Fibroblast of lung (primary cell): Measurements from ENCODE around the gene NLRP4. TPM values are rescaled to one million over a fixed set of nuclear protein-coding genes. Genes with fewer than 3 reads are reported as not detected.

Experiments
- DNase-seq, 2 donors: peaks; one replicate each; pipeline versions ENCODE4 v3.0.0 to v3.0.0-alpha.2; 2010; ENCODE audit warnings: low read depth in 2 of 2
- H2AFZ ChIP-seq: 2 replicates; pipeline ENCODE4 v1.5.1; 2012; ENCODE audit warnings: low read length, control low read depth, inconsistent platforms
- H3K27ac ChIP-seq: 2 replicates; pipeline ENCODE4 v1.5.1; 2011; ENCODE audit warnings: low read length, control low read depth; ENCODE audit not compliant: insufficient read depth
- H3K27me3 ChIP-seq: 2 replicates; pipeline ENCODE4 v1.5.1; 2011; ENCODE audit warnings: mild to moderate bottlenecking, low read length; ENCODE audit not compliant: control insufficient read depth, insufficient read depth
- H3K36me3 ChIP-seq: 2 replicates; pipeline ENCODE4 v1.5.1; 2011; ENCODE audit warnings: low read length; ENCODE audit not compliant: control insufficient read depth, insufficient read depth
- H3K4me1 ChIP-seq: 2 replicates; pipeline ENCODE4 v1.5.1; 2011; ENCODE audit warnings: low read length; ENCODE audit not compliant: control insufficient read depth, insufficient read depth; ENCODE audit errors: extremely low read depth
- H3K4me2 ChIP-seq: 2 replicates; pipeline ENCODE4 v1.5.1; 2011; ENCODE audit warnings: low read length, control low read depth; ENCODE audit not compliant: insufficient read depth; ENCODE audit errors: extremely low read depth
- H3K4me3 ChIP-seq, 4 experiments: fragments of 200-600 bp in 1 of 4; sonication (generic) in 1 of 4; replicated peaks in 1 of 4; 2 replicates each; pipeline ENCODE4 v1.5.1; 2011 to 2016; ENCODE audit warnings: low read length in 4 of 4, low read depth in 3 of 4, mild to moderate bottlenecking in 3 of 4, control low read depth in 2 of 4, inconsistent platforms in 1 of 4, mixed read lengths in 1 of 4; ENCODE audit not compliant: insufficient read depth in 1 of 4; ENCODE audit errors: control extremely low read depth in 1 of 4
- H3K79me2 ChIP-seq: 2 replicates; pipeline ENCODE4 v1.5.1; 2012; ENCODE audit warnings: mild to moderate bottlenecking, low read length, inconsistent platforms; ENCODE audit not compliant: control insufficient read depth, insufficient read depth
- H3K9ac ChIP-seq: 2 replicates; pipeline ENCODE4 v1.5.1; 2011; ENCODE audit warnings: mild to moderate bottlenecking, low read length, control low read depth; ENCODE audit not compliant: insufficient read depth
- H3K9me3 ChIP-seq: 2 replicates; pipeline ENCODE4 v1.5.1; 2012; ENCODE audit warnings: low read depth, low read length; ENCODE audit not compliant: control insufficient read depth, insufficient read depth
- H4K20me1 ChIP-seq: 2 replicates; pipeline ENCODE4 v1.5.1; 2011; ENCODE audit warnings: low read length; ENCODE audit not compliant: control insufficient read depth, insufficient read depth; ENCODE audit errors: extremely low read depth
- EZH2 ChIP-seq: IDR thresholded peaks from 2 replicates; pipeline ENCODE4 v1.5.1; 2012; ENCODE audit warnings: low read length, control low read depth, mild to moderate bottlenecking; ENCODE audit errors: missing control alignments
- polyA plus RNA-seq, 2 donors: library from polyadenylated mRNA; depleted of rRNA in 1 of 2; stranded (reverse) in 1 of 2; unstranded in 1 of 2; fragments of >200 nt; gene quantifications; 2 replicates each; pipeline ENCODE4 v1.2.1, GENCODE V29; 2011 to 2012; ENCODE audit warnings: missing spikeins in 1 of 2
- total RNA-seq: library from RNA; depleted of rRNA; stranded (reverse); fragments of >200 nt; gene quantifications from 2 replicates; pipeline ENCODE4 v1.2.1, GENCODE V29; 2014
- TF ChIP-seq, protein P1 (sequence below), 2 donors: IDR thresholded peaks in 1 of 2; conservative IDR thresholded peaks in 1 of 2; 1 replicate in 1 of 2; 2 replicates in 1 of 2; pipeline ENCODE4 v1.5.1; 2011 to 2012; ENCODE audit warnings: low read length in 2 of 2, control low read depth in 1 of 2, inconsistent platforms in 1 of 2, low read depth in 1 of 2, mild to moderate bottlenecking in 1 of 2

The NLRP4 gene
- total and polyA plus RNA-seq, 2 donors (not counting 1 experiment from before 2014, with no cell fraction given), result not detected

DNA sequence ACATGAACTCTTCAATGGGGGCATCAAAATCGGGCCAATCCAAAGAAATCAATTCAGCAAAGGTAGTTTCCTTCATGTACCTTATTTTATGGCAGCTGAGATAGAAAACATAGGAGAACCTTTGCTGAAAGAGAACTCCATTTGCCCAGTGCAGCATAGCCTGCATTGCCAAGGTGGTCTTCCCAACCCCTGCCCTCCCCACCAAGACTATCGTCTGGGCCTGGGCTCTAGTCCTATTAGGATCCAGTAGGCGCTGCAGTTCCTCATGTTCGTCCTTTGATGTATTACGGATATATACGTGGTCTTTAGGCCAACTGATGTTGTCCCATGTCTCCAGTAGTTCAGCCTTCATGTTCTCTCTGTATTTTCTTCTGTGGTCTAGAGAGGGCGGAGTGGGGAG, 76.6 kb downstream of the NLRP4 start:
- Histone ChIP-seq H3K4me1 (no peaks in the 10 kb centered on the region), H3K27ac (no peak overlapping the region), H3K36me3 (no peaks in the 10 kb centered on the region), H3K4me2 (no peak overlapping the region), H3K9me3 (no peaks in the 10 kb centered on the region), H3K9ac (no peak overlapping the region), H3K27me3 (no peaks in the 10 kb centered on the region), H2AFZ (no peak overlapping the region), H3K4me3 (no peak overlapping the region), H4K20me1 (no peaks in the 10 kb centered on the region), H3K79me2 (no peaks in the 10 kb centered on the region)
- no peak for TF ChIP-seq EZH2
- no peak for DNase-seq

DNA sequence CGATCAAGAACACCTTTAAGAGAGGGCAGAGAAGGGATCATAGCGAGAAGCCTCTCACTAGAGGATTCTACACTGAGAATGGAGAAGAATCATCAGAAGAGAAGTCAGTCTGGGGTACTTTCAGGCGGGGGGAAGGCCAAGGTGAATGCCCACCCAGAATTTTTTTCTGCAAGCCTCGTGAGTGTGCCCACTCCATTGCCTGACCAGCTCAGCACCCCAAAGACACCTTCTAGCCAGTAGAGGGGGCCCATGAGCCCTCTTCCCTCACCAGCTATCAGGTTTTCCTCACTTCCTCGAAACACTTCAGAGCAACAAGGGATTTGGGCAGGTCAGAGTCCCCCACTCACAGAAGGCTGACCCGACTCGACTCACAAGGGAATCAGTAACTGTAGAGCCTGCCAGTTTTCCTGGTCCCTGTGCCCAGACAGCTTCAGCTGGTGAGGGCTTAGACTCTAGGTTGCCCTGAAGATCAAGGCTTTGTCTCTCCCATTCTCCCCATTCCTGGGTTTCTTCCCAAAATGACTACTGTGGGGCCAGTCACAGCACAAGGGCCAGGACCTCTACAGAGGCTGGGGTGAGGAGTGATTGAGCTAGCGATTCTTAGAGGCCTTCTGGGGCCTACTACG, 77.4 kb downstream of the NLRP4 start:
- H3K4me3 ChIP-seq, result no peak overlapping the region
- H3K36me3 ChIP-seq, result no peaks in the 10 kb centered on the region
- no peak overlapping the region for H3K9ac ChIP-seq
- H3K27me3 ChIP-seq, result no peaks in the 10 kb centered on the region
- no peak overlapping the region for H3K27ac ChIP-seq
- H3K4me1 ChIP-seq, result no peaks in the 10 kb centered on the region
- TF ChIP-seq, protein P1, sequence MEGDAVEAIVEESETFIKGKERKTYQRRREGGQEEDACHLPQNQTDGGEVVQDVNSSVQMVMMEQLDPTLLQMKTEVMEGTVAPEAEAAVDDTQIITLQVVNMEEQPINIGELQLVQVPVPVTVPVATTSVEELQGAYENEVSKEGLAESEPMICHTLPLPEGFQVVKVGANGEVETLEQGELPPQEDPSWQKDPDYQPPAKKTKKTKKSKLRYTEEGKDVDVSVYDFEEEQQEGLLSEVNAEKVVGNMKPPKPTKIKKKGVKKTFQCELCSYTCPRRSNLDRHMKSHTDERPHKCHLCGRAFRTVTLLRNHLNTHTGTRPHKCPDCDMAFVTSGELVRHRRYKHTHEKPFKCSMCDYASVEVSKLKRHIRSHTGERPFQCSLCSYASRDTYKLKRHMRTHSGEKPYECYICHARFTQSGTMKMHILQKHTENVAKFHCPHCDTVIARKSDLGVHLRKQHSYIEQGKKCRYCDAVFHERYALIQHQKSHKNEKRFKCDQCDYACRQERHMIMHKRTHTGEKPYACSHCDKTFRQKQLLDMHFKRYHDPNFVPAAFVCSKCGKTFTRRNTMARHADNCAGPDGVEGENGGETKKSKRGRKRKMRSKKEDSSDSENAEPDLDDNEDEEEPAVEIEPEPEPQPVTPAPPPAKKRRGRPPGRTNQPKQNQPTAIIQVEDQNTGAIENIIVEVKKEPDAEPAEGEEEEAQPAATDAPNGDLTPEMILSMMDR (conservative IDR thresholded peaks at IDR 0.05 in 1 of 2, IDR thresholded peaks at IDR 0.05 in 1 of 2; ENCODE audit: low read depth in 1 of 2, low read length in 2 of 2), result no peak
- no peak for TF ChIP-seq EZH2
- H3K79me2 ChIP-seq, result no peaks in the 10 kb centered on the region
- no peak overlapping the region for H3K4me2 ChIP-seq
- no peak overlapping the region for H2AFZ ChIP-seq
- no peaks in the 10 kb centered on the region for H4K20me1 ChIP-seq
- H3K9me3 ChIP-seq, result no peaks in the 10 kb centered on the region
- no peak for DNase-seq

DNA sequence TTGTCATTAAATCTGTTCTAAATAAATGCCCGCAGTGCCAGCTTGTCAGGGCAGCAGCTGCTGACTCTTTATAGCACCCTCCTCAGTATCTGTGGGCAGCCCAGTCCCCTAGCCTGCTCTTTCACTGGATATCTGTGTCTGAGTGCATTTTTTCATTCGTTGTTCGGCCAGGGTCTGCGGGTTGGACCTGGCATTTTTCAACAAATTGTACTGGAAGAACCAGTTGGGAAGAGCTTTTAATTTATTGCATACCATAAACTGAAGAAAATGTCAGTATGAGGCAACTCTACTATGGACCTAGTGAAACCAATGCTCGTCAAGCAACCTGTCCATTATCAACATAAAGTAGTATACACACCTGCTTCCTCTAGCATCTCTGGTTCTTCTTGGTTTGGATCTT, 87.2 kb downstream of the NLRP4 start:
- H3K4me2 ChIP-seq, result no peak overlapping the region
- H3K36me3 ChIP-seq, result no peaks in the 10 kb centered on the region
- H3K4me3 ChIP-seq, result no peak overlapping the region
- H3K27ac ChIP-seq, result no peak overlapping the region
- H3K79me2 ChIP-seq, result no peaks in the 10 kb centered on the region
- H3K4me1 ChIP-seq, result no peaks in the 10 kb centered on the region
- no peak for DNase-seq
- no peaks in the 10 kb centered on the region for H4K20me1 ChIP-seq
- no peaks in the 10 kb centered on the region for H3K9me3 ChIP-seq
- H3K27me3 ChIP-seq, result no peaks in the 10 kb centered on the region
- no peak overlapping the region for H2AFZ ChIP-seq
- TF ChIP-seq EZH2, result no peak
- TF ChIP-seq, protein P1 (conservative IDR thresholded peaks at IDR 0.05 in 1 of 2, IDR thresholded peaks at IDR 0.05 in 1 of 2; ENCODE audit: low read depth in 1 of 2, low read length in 2 of 2), result no peak
- no peak overlapping the region for H3K9ac ChIP-seq
